Erythroblast (primary cell): ENCODE data around the gene TBX1.

Experiments
- DNase-seq, 2 experiments: peaks; one replicate each; lab custom pipeline; 2025; lab: John Stamatoyannopoulos, UW
- GATA1 ChIP-seq: IDR thresholded peaks from 2 replicates; pipeline ENCODE4 v1.6.1; 2011; ENCODE audit warnings: low read depth, mild to moderate bottlenecking, control low read depth, low read length, moderate library complexity
- POLR2A ChIP-seq: IDR thresholded peaks from 2 replicates; pipeline ENCODE4 v1.6.1; 2011; ENCODE audit warnings: mild to moderate bottlenecking, low read length

The TBX1 gene

GRCh38 chr22:19799322-19800190 is 39.0 kb downstream of the TBX1 start:
- TF ChIP-seq GATA1 (no peak), POLR2A (no peak)
- no peak for DNase-seq

- TF ChIP-seq GATA1, result no peak
- DNase-seq, result no peak
Observed at GRCh38 chr22:19800306-19800705, 39.7 kb downstream of the TBX1 start.

GRCh38 chr22:19800761-19801244 is 40.2 kb downstream of the TBX1 start:
- TF ChIP-seq POLR2A, result no peak
- TF ChIP-seq GATA1, result no peak
- no peak for DNase-seq

- no peak for TF ChIP-seq GATA1
- no peak for TF ChIP-seq POLR2A
- no peak for DNase-seq
Observed at GRCh38 chr22:19801340-19802000, 40.9 kb downstream of the TBX1 start.

- no peak for DNase-seq
- no peak for TF ChIP-seq POLR2A
- TF ChIP-seq GATA1, result no peak
Observed at GRCh38 chr22:19802001-19802893, 41.7 kb downstream of the TBX1 start.

- no peak for DNase-seq
- TF ChIP-seq POLR2A, result no peak
- TF ChIP-seq GATA1, result no peak
Observed at GRCh38 chr22:19802894-19803735, 42.5 kb downstream of the TBX1 start.

GRCh38 chr22:19803736-19804267 is 43.2 kb downstream of the TBX1 start:
- TF ChIP-seq GATA1, result no peak
- TF ChIP-seq POLR2A, result no peak
- no peak for DNase-seq

- DNase-seq, result no peak
- no peak for TF ChIP-seq GATA1
- no peak for TF ChIP-seq POLR2A
Observed at GRCh38 chr22:19805821-19806212, 45.2 kb downstream of the TBX1 start.

GRCh38 chr22:19806213-19807160 is 45.9 kb downstream of the TBX1 start:
- TF ChIP-seq GATA1 (no peak), POLR2A (no peak)
- DNase-seq, result peak in 1 of 2 experiments; percentile 10

- no peak for TF ChIP-seq GATA1
- no peak for TF ChIP-seq POLR2A
- no peak for DNase-seq
Observed at GRCh38 chr22:19807161-19807913, 46.8 kb downstream of the TBX1 start.
